ENCODE results near the gene AKAP13.

DNA sequence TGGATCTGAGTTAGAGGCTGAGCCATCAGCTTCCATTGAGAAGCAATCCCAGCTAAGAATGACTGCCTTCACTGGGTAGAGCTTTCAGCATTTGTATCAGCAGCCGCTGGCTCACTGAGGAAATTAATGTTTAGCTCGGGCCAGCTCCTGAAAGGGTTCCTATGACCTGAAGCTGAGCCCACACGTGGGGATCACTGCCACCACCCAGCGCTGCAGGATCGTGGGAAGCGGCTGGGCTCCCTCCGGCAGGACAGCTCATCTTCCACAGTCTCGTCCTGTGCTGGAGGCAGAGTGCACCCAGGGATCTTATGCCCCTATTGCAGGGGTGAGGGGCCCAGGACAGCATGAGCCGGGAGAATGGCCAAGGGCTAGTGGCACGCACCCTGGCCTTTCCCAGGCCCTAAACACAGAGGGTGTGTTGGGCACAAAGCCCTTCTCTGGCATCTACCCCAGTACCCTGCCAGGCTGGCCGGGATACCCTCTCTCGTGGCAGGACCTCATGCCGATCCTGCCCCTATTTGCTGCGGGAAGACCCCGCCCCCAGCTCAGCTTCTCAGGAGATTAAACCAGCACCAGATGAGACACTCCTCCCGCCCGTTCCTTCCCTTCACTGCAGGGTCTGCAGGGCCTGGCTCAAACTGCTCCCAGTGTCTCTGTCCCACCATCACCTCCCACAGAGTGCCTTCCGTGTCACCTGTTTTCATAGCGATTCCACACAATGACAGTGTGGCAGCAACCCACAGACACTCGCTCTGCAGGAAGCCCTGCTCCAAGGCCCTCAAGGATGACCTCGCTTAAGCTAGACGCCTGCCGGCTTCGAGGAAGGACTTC, 385.8 kb downstream of the AKAP13 start:
- TF ChIP-seq ZNF384 (IDR thresholded peaks at IDR 0.05), result no peak
- TF ChIP-seq HDGF (IDR thresholded peaks at IDR 0.05; ENCODE audit: borderline replicate concordance), result no peak
- no peak for TF ChIP-seq SP1 (IDR thresholded peaks at IDR 0.05)
- TF ChIP-seq BHLHE40 (IDR thresholded peaks at IDR 0.05; ENCODE audit: borderline replicate concordance), result no peak
- TF ChIP-seq NFRKB (IDR thresholded peaks at IDR 0.05), result no peak
- TF ChIP-seq ELF4 (IDR thresholded peaks at IDR 0.05), result no peak

Measured in HEK293T (cell line).